ENCODE results near the gene GALNT9.
"Not testable (repeated sequence)": the region's sequence is repeated elsewhere in the genome, so short reads cannot be mapped to it uniquely, and the experiment has no call there.

Gene GALNT9

DNA sequence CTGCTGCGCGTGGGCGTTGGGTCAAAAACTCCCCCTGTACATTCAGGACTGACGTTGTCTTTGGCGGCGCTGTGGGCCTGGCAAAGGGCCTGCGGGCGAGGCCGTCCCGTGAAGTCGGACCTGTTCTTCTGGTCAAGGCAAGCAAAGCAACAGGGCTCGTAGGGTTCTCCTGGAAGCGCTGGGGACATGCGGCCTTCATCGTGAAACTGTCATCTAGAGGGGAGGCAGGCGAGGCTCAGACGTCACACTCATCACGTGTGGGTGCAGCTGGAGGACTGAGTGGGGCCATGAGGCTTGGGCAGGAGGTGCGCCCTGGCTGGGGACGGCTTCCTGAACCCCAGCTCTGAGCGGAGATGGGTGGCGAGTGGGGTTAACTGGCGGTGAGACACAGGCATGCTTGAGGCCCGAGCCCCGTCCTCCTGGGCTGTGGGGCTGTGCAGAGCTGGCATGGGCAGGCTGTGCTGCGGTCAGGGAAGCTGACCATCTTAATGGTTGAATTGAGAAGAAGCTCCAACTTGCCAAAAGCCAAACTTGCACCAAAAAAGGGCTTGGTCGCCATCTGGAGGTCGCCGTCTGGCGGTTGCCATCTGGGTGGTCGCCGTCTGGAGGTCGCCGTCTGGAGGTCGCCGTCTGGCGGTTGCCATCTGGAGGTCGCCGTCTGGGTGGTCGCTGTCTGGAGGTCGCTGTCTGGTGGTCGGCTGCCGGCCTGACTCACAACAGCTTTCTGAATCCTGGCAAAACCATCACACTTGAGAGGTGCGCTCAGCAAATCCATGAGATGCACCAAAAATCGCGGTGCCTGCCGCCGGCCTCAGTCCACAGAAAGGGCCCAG is 119.0 kb downstream of the GALNT9 start:
- no peak for DNase-seq

DNA sequence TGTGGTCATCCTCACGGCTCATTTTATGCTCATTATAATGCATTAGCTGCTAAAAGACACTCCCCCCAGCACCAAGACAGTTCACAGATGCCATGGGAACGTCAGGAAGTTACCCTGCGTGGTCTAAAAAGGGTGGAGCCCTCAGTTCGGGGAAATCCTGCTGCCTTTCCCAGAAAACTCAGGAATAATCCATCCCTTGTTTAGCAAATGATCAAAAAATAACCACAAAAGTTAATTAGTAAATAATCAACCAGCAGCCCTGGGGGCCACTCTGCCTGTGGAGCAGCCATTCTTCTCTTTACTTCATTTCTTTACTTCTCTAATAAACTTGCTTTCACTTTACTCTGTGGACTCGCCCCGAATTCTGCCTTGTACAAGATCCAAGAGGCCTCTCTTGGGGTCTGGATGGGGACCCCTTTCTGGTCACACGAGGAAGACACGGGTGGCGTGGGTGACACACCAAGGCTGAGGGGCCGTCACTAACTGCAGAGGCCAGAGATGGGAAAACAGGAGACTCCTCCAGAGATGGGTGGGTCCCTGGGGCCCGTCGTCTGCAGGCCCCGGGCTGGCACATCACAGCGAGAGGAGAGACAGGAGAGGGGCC is 119.7 kb downstream of the GALNT9 start:
- DNase-seq, result no peak

DNA sequence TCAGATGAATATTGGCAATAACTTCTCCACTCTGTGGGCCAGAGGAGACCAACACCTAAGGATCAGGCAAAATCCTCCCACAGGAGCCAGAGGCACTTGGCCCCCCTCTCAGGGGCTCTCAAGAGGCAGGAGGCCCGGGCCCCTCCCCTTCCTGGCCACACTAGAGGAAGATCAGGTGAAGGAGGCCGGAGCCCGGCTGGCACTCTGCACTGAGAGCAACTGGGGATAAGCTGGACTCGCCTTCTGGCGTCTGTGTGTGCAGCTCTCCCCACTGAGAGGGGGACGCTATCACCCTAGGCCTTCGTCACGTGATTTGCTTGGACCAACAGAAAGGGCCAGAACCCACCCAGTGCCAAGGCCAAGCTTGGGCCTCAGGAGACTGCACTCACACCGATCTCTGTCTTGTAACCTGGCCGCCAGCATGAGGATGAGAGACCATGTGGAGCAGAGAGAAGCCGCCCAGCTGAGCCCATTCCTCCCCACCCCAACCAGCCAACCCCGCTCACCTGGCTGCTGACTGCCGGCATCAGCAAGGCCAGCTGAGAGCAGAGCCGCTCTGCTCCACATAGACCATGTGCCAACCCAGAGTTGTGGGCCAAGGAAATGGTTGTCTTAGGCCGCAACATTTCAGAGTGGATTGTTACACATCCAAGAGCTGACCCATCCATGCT is 121.1 kb downstream of the GALNT9 start:
- no peak for DNase-seq

- no peak for DNase-seq
Observed at GRCh38 chr12:132207083-132207775, 122.2 kb downstream of the GALNT9 start.

- DNase-seq, result no peak
Observed at GRCh38 chr12:132206046-132206434, 123.3 kb downstream of the GALNT9 start.

DNA sequence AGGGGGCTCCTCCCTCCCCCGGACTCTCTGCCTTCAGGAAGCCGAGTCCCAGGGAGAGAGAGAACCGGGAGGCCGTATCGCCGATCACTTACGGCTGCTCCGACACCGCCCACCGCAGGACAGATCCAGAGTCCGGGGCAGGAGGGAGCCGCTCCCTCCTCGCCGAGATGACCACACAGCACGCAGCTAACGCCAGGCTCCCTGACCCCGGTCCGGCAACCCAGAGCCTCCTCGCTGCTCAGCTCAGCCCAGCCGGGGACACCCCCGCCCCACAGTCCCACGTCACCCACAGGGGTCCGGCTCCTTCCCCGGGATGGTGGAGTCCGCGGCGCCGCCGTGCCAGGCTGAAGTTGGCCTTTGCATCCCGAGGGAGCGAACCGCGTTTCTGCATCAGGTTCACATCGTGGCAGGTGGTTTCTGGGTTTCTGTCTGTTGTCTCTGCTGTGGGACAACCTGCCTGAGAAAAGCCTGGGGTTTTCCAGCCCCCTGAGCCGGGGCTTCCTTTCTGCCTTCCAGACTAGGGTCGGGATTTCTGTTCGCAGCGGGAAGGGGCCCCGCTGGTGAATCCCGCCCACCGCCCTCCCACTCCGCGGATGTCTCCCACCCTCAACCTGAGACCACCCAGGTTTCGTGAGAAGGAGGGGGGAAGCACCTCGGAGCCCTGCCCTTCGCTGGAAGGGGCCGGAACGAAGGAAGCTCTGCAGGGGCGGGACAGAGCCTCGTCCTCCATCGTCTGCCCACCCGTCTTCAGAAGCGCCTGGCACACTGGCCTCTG is 123.9 kb downstream of the GALNT9 start:
- no peak for DNase-seq

DNA sequence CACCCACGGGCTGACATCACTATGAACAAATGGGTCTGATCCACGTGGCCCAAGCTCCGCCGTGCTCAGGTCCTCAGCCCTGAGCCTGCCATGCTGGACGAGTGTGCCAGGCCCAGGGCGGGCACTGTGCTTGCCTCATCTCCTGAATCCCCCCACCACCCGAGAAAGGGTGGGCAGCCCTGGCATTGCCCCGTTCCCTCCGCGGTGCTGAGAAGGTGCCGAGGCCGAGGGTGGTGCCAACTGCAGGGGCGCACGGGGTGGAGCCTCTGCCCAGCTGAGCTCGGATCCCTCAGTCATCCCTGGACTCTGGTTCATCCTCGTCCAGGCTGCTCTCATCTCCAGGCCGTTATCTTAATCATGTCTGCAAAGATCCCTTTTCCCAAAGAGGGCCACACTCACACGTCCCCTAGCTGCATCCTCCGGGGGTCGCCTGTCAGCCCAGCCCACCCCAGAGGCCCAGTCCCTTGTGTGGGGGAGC is 124.6 kb downstream of the GALNT9 start:
- DNase-seq, result no peak

GRCh38 chr12:132204063-132204792 is 125.2 kb downstream of the GALNT9 start:
- no peak for DNase-seq

GRCh38 chr12:132202929-132203721 is 126.3 kb downstream of the GALNT9 start:
- DNase-seq, result no peak

- no peak for DNase-seq
Observed at GRCh38 chr12:132201391-132202120, 127.8 kb downstream of the GALNT9 start.

GRCh38 chr12:132200800-132201199 is 128.6 kb downstream of the GALNT9 start:
- DNase-seq, result no peak

DNA sequence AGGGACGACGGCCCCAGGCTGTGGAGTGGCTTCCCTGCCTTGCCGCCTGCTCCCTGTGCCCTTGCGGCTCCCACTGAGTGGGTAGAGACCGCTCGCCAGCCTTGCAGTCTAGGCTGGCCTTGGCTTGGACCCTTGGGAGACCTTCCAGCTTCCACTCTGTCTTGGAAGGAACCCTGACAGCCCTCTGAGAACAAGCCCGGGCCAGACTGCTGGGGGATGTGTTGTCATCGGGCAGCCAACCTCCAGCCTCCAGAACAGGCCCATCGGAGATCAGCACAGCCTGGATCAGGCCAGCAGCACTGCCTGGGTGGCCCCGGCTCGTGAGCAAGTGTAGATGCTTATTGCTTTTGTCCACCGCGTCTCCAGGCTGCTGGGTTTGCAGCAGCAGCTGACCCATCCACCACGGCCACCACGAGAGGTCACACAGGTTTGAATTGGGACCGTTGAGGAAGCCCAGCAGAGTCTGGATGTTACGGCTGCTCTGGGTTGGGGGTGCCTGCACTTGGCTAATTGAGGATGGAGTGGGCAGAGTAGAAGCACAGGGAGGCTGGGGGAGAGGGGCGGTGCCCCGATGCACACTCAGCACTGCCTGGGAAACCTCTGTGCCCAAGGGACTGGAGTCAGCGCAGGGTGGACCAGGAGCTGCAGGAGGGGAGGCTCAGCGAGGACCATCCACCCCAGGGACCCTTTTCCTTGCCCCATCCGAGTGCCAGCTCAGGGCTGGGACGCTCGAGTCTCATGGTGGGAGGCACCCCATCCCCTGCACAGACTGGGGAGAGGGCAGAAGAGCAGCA is 129.7 kb downstream of the GALNT9 start:
- DNase-seq, result no peak

DNA sequence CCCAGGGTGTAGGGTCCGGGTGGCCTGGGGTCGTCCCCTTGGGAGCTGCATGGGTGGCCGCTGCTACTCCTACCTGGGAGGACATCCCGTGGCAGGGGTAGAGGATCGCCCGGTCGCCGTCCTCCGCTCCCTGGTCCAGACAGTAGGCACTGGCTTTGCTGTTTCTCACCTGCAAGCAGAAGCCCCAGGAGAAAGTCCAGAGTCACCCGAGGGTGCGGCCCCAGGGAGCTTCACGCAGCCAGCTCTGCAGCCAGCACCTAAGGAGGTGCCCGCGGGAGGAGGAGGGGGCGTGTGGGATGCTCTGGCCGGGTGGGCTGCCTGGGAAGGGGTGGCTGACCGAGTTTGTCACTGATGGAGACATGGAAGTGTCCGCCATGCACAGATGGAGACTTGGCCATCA is 130.3 kb downstream of the GALNT9 start:
- no peak for DNase-seq

DNA sequence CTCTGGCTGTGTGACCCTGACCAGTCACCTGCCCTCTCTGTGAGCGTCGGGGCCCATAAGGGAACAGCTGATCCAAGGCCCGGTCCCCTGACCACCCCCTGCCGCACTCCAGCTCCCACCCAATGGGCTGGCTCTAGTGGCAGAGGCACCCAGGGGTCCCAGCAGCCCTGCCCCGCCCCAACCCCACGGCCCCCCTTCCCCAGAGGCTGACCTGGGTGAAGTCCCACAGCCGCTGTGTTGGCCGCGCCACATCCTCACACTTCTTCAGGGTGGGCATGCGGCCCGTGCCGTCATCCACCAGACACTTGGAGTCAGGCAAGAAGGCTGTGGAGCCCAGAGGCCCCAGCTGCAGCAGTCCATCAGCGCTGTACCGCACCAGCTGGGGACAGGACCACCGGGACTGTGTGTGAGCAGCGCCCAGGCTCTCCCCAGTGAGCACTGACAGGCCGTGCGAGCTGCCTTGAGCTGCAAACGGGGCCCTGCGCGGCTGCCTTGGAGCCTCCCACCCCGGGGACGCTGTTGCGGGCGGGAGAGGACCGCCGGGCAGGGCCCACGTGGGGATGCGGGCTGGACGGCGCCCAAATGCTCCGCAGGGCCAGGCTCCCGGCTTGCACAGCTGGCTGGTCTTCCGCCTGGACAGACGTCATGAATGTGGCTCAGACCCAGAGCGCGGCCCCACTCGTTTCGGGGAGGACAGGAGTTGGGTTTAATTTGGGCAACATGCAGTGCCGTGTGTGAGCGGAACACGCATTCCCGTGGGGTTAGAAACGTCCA is 131.6 kb downstream of the GALNT9 start:
- no peak for DNase-seq

DNA sequence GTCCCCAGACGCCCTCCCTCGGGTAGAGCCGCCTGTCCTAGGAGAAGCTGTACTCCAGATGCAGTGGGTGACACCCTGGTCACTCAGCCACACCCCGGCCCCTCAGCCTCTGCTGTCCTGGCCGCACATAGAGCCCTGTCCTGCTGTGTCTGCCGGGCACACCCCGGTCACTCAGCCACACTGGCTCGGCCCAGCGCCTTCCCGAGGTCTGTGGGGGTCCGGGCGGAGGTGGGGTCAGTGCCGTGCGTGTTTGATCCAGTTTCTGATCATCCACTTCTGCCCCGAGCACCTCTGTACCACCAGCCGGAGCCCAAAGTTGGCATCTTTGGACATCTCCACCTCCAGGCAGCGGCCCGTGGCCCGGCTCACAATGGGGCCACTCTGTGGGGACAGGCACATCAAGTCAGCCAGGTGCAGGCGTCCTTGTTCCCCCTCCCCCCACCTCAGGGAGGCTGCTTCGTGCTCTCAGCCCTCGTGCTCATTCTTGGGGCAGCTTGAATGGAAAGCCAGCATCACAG is 132.5 kb downstream of the GALNT9 start:
- no peak for DNase-seq

- no peak for DNase-seq
Observed at GRCh38 chr12:132196038-132196872, 133.1 kb downstream of the GALNT9 start.

DNA sequence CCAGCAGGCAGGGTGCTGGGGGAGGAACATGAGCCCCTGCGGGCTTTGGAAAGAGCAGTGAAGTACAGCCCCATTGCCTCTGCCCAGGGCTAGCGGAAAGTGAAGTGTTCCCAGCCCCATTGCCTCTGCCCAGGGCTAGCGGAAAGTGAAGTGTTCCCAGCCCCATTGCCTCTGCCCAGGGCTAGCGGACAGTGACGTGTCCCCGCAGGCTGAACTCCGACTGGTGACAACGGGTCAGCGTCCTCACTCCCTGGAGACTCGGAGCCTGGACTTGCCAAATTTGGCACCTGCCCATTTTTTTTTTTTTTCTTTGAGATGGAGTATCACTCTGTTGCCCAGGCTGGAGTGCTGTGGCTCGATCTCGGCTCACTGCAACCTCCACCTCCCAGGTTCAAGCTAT is 134.1 kb downstream of the GALNT9 start:
- not testable (repeated sequence) for DNase-seq
